ENCODE results near the gene FILIP1. TPM values are rescaled to one million over a fixed set of nuclear protein-coding genes. Genes with fewer than 3 reads are reported as not detected.
"Not testable (repeated sequence)": the region's sequence is repeated elsewhere in the genome, so short reads cannot be mapped to it uniquely, and the experiment has no call there.

Gene FILIP1
- total RNA-seq, 1 donor = under 0.01 TPM

- H3K27ac ChIP-seq (ENCODE audit: low read depth, low read length) = no peak overlapping the region
- peak; percentile 63 for DNase-seq (ENCODE audit: insufficient read length, low spot score, missing footprints)
Measured at GRCh38 chr6:75438013-75438431, 55.6 kb downstream of the FILIP1 start.

GRCh38 chr6:75437421-75437891 is 56.1 kb downstream of the FILIP1 start:
- peak; percentile 90 for DNase-seq (ENCODE audit: insufficient read length, low spot score, missing footprints)
- Histone ChIP-seq H3K36me3 (ENCODE audit: insufficient read depth, low read length) (no peaks in the 10 kb centered on the region), H3K4me2 (ENCODE audit: insufficient read depth, low read length) (peak overlapping the region; percentile 54), H3K79me2 (ENCODE audit: insufficient read depth, low read length) (no peaks in the 10 kb centered on the region), H3K4me1 (ENCODE audit: insufficient read depth, low read length) (peaks cover 17% of the 10 kb centered on the region), H2AFZ (ENCODE audit: low read length) (peak overlapping the region; percentile 32), H3K27me3 (ENCODE audit: insufficient read depth, low read length) (no peaks in the 10 kb centered on the region), H4K20me1 (ENCODE audit: insufficient read depth, low read length) (no peaks in the 10 kb centered on the region), H3K27ac (ENCODE audit: low read depth, low read length) (peak overlapping the region; percentile 21), H3K4me3 (ENCODE audit: insufficient read depth, low read length) (no peak overlapping the region), H3K9me3 (ENCODE audit: low read depth, low read length) (no peaks in the 10 kb centered on the region)
- TF ChIP-seq CTCF (IDR thresholded peaks at IDR 0.05; ENCODE audit: extremely low read depth, low read depth, low read length) = no peak

More at GRCh38 chr6:75438013-75438431, 55.6 kb downstream of the FILIP1 start:
- no peak for TF ChIP-seq CTCF (IDR thresholded peaks at IDR 0.05; ENCODE audit: extremely low read depth, low read depth, low read length)
- Histone ChIP-seq H3K4me3 (ENCODE audit: insufficient read depth, low read length) (no peak overlapping the region), H3K4me1 (ENCODE audit: insufficient read depth, low read length) (peaks cover 17% of the 10 kb centered on the region), H2AFZ (ENCODE audit: low read length) (no peak overlapping the region), H3K27me3 (ENCODE audit: insufficient read depth, low read length) (no peaks in the 10 kb centered on the region), H4K20me1 (ENCODE audit: insufficient read depth, low read length) (no peaks in the 10 kb centered on the region), H3K4me2 (ENCODE audit: insufficient read depth, low read length) (no peak overlapping the region), H3K9me3 (ENCODE audit: low read depth, low read length) (no peaks in the 10 kb centered on the region), H3K79me2 (ENCODE audit: insufficient read depth, low read length) (no peaks in the 10 kb centered on the region), H3K36me3 (ENCODE audit: insufficient read depth, low read length) (no peaks in the 10 kb centered on the region)

GRCh38 chr6:75436869-75437268 is 56.7 kb downstream of the FILIP1 start:
- H3K27ac ChIP-seq (ENCODE audit: low read depth, low read length) = peak overlapping the region; percentile 21

GRCh38 chr6:75432809-75433208 is 60.8 kb downstream of the FILIP1 start:
- H3K79me2 ChIP-seq (ENCODE audit: insufficient read depth, low read length); H3K9me3 ChIP-seq (ENCODE audit: low read depth, low read length); H3K4me2 ChIP-seq (ENCODE audit: insufficient read depth, low read length); H3K27ac ChIP-seq (ENCODE audit: low read depth, low read length); DNase-seq (ENCODE audit: insufficient read length, low spot score, missing footprints); H3K36me3 ChIP-seq (ENCODE audit: insufficient read depth, low read length); H3K4me3 ChIP-seq (ENCODE audit: insufficient read depth, low read length); H4K20me1 ChIP-seq (ENCODE audit: insufficient read depth, low read length); H2AFZ ChIP-seq (ENCODE audit: low read length); H3K27me3 ChIP-seq (ENCODE audit: insufficient read depth, low read length): not testable (repeated sequence)
- peaks cover 16% of the 10 kb centered on the region for H3K4me1 ChIP-seq (ENCODE audit: insufficient read depth, low read length)

More at GRCh38 chr6:75436869-75437268, 56.7 kb downstream of the FILIP1 start:
- H3K4me1 ChIP-seq (ENCODE audit: insufficient read depth, low read length) = peaks cover 17% of the 10 kb centered on the region
- no peak overlapping the region for H2AFZ ChIP-seq (ENCODE audit: low read length)
- TF ChIP-seq CTCF (IDR thresholded peaks at IDR 0.05; ENCODE audit: extremely low read depth, low read depth, low read length) = no peak
- H3K27me3 ChIP-seq (ENCODE audit: insufficient read depth, low read length) = no peaks in the 10 kb centered on the region
- no peaks in the 10 kb centered on the region for H3K79me2 ChIP-seq (ENCODE audit: insufficient read depth, low read length)
- no peaks in the 10 kb centered on the region for H3K9me3 ChIP-seq (ENCODE audit: low read depth, low read length)
- H3K4me2 ChIP-seq (ENCODE audit: insufficient read depth, low read length) = peak overlapping the region; percentile 54
- H3K36me3 ChIP-seq (ENCODE audit: insufficient read depth, low read length) = no peaks in the 10 kb centered on the region
- no peaks in the 10 kb centered on the region for H4K20me1 ChIP-seq (ENCODE audit: insufficient read depth, low read length)
- no peak overlapping the region for H3K4me3 ChIP-seq (ENCODE audit: insufficient read depth, low read length)
- no peak for DNase-seq (ENCODE audit: insufficient read length, low spot score, missing footprints)
